Activated T-cell treated with anti-CD3 and anti-CD28 coated beads, Interleukin-2, amount 50 U/mL, for 72 hours (primary cell): Measurements from ENCODE around the gene PSMD6. TPM values are rescaled to one million over a fixed set of nuclear protein-coding genes. Genes with fewer than 3 reads are reported as not detected.

Source experiments
- ATAC-seq, 2 donors: fragments of 150-1000 bp; cut with Tn5 transposase; replicated peaks in 1 of 2; 2 replicates each; pipeline ENCODE4 v1.10.0; 2021; ENCODE audit warnings: moderate library complexity in 2 of 2, mild to moderate bottlenecking in 1 of 2
- DNase-seq, 2 donors: peaks; one replicate each; pipeline ENCODE4 v3.0.0; 2021 to 2022; ENCODE audit warnings: mixed read lengths in 1 of 2
- H3K27ac Mint-ChIP-seq: one replicate; pipeline ENCODE4 v1.8.0; 2022; ENCODE audit warnings: mild to moderate bottlenecking, moderate library complexity, mixed read lengths
- H3K27me3 Mint-ChIP-seq: one replicate; pipeline ENCODE4 v1.8.0; 2022; ENCODE audit warnings: low read depth, mixed read lengths
- H3K36me3 Mint-ChIP-seq, 2 donors: one replicate each; pipeline ENCODE4 v1.8.0; 2022; ENCODE audit warnings: mixed read lengths in 2 of 2, mild to moderate bottlenecking in 1 of 2; ENCODE audit not compliant: insufficient read depth in 2 of 2
- H3K4me1 Mint-ChIP-seq: one replicate; pipeline ENCODE4 v1.8.0; 2022; ENCODE audit warnings: low read depth, mixed read lengths
- H3K4me3 Mint-ChIP-seq, 2 donors: one replicate each; pipeline ENCODE4 v1.8.0; 2022; ENCODE audit warnings: mild to moderate bottlenecking in 2 of 2, mixed read lengths in 2 of 2, moderate library complexity in 2 of 2
- H3K9me3 Mint-ChIP-seq, 2 donors: one replicate each; pipeline ENCODE4 v1.8.0; 2022; ENCODE audit warnings: mixed read lengths in 2 of 2
- total RNA-seq, 2 donors: library from RNA; stranded (reverse); gene quantifications; one replicate each; pipeline ENCODE4 v1.2.3, GENCODE V29; 2022

The PSMD6 gene
- total RNA-seq, 2 donors from 2014 or later = 83.4 to 90.3 TPM

- DNase-seq = no peak
- peak; percentile 62 to 63 for ATAC-seq
- Mint-ChIP-seq H3K36me3 (peaks cover 10 to 25% of the 10 kb centered on the region in 2 donors), H3K27ac (peak overlapping the region; percentile 97), H3K9me3 (no peaks in the 10 kb centered on the region), H3K4me1 (peaks cover 93% of the 10 kb centered on the region), H3K4me3 (peak overlapping the region; percentile 81 to 96), H3K27me3 (no peaks in the 10 kb centered on the region)
These were observed 45.4 kb downstream of the PSMD6 start for GRCh38 chr3:63977893-63978292.

- no peak for DNase-seq
These were observed 46.5 kb downstream of the PSMD6 start for GRCh38 chr3:63976872-63977200.

DNA sequence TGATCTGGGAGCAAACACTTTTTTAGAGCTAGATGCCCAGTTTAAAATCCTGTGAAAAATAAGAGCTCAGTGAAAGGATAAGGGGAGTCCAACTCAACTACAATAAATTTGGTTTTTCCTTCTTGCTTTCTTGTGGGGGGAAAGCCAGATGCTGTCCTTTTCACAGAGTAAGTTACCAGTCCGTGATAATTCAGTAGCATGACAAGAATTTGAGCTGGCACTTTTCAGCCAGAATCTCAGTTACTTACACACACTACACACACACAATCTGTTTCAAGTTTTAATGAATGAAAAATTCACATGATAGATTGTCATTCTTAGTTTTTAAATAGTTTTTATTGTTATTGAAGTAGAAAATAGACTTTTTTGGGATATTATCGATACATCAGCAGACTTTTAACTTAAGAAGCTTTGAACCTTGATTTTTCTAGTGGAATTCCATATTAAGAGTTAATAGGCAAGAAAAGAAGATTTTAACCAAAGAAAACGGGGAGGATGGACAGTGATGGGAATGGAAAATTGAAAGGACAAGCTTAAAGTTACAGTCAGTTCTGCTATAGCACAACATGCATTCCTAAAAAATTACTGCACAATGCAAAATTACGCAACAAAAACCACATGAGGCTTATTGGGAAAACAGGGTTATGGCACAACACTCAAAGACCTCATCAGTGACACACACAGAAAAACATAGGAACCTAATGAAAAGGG is 47.0 kb downstream of the PSMD6 start:
- Mint-ChIP-seq H3K36me3 (peaks cover 7 to 22% of the 10 kb centered on the region in 2 donors), H3K9me3 (no peaks in the 10 kb centered on the region), H3K27ac (peak overlapping the region; percentile 53), H3K4me3 (peak overlapping the region; percentile 16 to 96), H3K4me1 (peaks cover 96% of the 10 kb centered on the region), H3K27me3 (no peaks in the 10 kb centered on the region)
- ATAC-seq (no peak), DNase-seq (no peak)

More at GRCh38 chr3:63976872-63977200, 46.5 kb downstream of the PSMD6 start:
- peak overlapping the region; percentile 16 to 96 for H3K4me3 Mint-ChIP-seq
- no peak for ATAC-seq
- peaks cover 93% of the 10 kb centered on the region for H3K4me1 Mint-ChIP-seq
- H3K27ac Mint-ChIP-seq = peak overlapping the region; percentile 53
- no peaks in the 10 kb centered on the region for H3K9me3 Mint-ChIP-seq
- peaks cover 7 to 22% of the 10 kb centered on the region in 2 donors for H3K36me3 Mint-ChIP-seq
- no peaks in the 10 kb centered on the region for H3K27me3 Mint-ChIP-seq

DNA sequence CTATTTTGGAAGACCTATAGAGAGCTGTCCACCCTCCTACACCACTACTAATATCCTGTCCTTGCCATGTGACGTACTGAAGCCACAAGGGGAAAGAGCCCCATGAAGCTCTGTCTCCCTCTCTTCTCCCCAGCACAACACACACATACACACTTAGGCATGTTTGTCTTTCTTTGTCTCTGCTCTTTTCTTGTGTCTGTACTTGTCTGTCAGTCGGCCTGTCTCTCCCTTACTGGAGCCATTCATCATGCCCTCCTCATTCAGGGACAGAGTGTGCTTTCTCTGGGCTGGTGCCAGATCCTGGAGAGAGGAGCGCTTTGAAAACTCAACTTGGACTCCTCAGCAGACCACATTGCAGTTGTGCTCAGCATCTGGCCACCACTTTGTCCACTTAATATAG is 47.6 kb downstream of the PSMD6 start:
- H3K27ac Mint-ChIP-seq = peak overlapping the region; percentile 53
- peaks cover 96% of the 10 kb centered on the region for H3K4me1 Mint-ChIP-seq
- no peak for DNase-seq
- peaks cover 7 to 19% of the 10 kb centered on the region in 2 donors for H3K36me3 Mint-ChIP-seq
- H3K4me3 Mint-ChIP-seq = peak overlapping the region in 1 of 2 donors; percentile 1
- no peaks in the 10 kb centered on the region for H3K9me3 Mint-ChIP-seq
- H3K27me3 Mint-ChIP-seq = no peaks in the 10 kb centered on the region
- ATAC-seq = no peak

DNA sequence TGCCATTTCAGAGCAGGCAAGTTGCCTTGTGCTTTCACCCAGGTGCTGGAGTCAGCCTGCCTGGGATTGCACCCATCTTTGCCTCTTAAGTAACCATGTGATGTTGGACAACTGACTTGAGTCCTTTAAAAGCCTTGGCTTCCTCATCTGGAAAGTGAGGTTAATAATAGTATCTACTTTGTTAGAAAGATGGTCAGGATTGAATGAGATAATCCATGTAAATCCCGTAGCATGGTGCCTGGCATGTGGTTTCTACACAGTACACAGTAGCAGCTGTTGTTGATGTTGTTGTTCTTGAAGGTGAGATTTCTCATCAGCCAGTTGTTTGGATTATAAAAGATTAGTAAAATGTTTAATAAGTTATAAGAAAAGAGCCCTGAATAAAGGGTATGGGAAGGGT is 48.8 kb downstream of the PSMD6 start:
- no peaks in the 10 kb centered on the region for H3K9me3 Mint-ChIP-seq
- peak overlapping the region in 1 of 2 donors; percentile 10 for H3K4me3 Mint-ChIP-seq
- H3K36me3 Mint-ChIP-seq = peaks cover 2 to 10% of the 10 kb centered on the region in 2 donors
- H3K27ac Mint-ChIP-seq = peak overlapping the region; percentile 85
- no peak for DNase-seq
- no peak for ATAC-seq
- H3K4me1 Mint-ChIP-seq = peaks cover 96% of the 10 kb centered on the region
- no peaks in the 10 kb centered on the region for H3K27me3 Mint-ChIP-seq

GRCh38 chr3:63973406-63973805 is 49.9 kb downstream of the PSMD6 start:
- Mint-ChIP-seq H3K4me3 (peak overlapping the region in 1 of 2 donors; percentile 84), H3K27ac (peak overlapping the region; percentile 93), H3K27me3 (no peaks in the 10 kb centered on the region), H3K9me3 (no peaks in the 10 kb centered on the region), H3K36me3 (peaks cover 2 to 12% of the 10 kb centered on the region in 2 donors), H3K4me1 (peaks cover 96% of the 10 kb centered on the region)
- ATAC-seq (no peak), DNase-seq (no peak)

DNA sequence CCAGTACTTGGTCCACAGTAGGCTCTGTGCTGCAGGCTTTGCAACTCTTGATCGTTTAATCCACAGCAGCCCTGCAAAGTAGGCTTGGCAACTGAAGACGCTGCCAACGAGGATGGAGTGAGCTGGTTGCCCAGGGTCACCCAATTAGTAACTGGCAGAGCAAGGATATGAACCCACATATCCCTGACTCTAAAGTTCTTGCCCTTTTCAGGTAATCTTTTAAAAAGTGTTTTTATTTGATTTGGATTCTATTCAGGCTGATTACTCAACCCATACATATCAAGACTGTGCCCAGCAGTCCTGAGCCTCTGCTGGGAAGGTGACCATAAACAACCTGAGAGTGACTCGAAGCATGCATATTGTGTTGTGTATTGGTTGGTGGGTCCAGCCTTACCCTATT is 50.3 kb downstream of the PSMD6 start:
- Mint-ChIP-seq H3K9me3 (no peaks in the 10 kb centered on the region), H3K27me3 (no peaks in the 10 kb centered on the region), H3K4me1 (peaks cover 96% of the 10 kb centered on the region), H3K4me3 (peak overlapping the region in 1 of 2 donors; percentile 84), H3K36me3 (peaks cover 2 to 15% of the 10 kb centered on the region in 2 donors), H3K27ac (peak overlapping the region; percentile 93)
- no peak for DNase-seq
- no peak for ATAC-seq

DNA sequence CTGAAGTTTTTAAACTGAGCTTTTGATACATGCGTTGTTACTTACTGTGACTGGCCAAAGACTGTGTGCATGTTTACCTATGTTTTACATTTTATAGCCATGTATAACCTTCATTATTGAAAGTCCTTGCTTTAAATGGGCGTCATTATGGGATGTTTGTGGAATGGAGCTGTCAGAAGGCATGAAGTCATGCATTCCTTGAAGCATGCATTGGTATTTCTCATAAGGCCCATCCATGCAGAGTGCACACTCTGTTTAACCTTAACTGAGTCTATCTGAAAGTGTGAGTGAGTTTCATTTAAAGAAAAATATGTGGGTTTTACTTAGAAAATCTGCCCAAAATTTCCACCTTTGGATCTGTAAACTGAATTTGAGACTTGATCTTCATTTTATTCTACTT is 51.1 kb downstream of the PSMD6 start:
- Mint-ChIP-seq H3K9me3 (no peaks in the 10 kb centered on the region), H3K4me1 (peaks cover 96% of the 10 kb centered on the region), H3K4me3 (peak overlapping the region; percentile 33 to 84), H3K36me3 (peaks cover 2 to 15% of the 10 kb centered on the region in 2 donors), H3K27me3 (no peaks in the 10 kb centered on the region), H3K27ac (peak overlapping the region; percentile 93)
- DNase-seq = no peak
- peak in 1 of 2 donors; percentile 18 for ATAC-seq

- ATAC-seq (no peak), DNase-seq (no peak)
- H3K27me3 Mint-ChIP-seq = no peaks in the 10 kb centered on the region
- H3K4me3 Mint-ChIP-seq = peak overlapping the region; percentile 93 to 98
- no peaks in the 10 kb centered on the region for H3K9me3 Mint-ChIP-seq
- peaks cover 96% of the 10 kb centered on the region for H3K4me1 Mint-ChIP-seq
- H3K27ac Mint-ChIP-seq = peak overlapping the region; percentile 96
- peaks cover 2 to 15% of the 10 kb centered on the region in 2 donors for H3K36me3 Mint-ChIP-seq
These were observed 52.4 kb downstream of the PSMD6 start for GRCh38 chr3:63970631-63971475.

DNA sequence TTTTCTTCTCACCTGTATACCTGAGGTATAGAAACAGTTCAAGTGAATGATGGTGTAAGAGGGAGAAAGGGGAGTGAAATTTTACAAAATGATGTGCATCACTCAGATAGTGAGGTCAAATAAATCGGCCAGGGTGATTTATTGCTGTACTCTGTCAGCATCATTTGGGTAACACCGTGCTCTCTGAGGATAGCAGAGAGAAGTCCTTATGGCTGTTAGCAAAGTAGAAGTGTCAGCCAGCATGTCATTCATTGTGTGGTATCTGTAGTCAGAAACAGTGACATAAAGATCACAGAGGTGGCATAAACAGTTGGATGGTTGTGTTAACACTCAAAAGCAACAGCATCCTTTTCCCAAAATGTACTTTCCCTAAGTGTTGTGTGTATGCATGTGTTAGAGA is 53.4 kb downstream of the PSMD6 start:
- H3K4me1 Mint-ChIP-seq = peaks cover 96% of the 10 kb centered on the region
- H3K27me3 Mint-ChIP-seq = no peaks in the 10 kb centered on the region
- H3K9me3 Mint-ChIP-seq = no peaks in the 10 kb centered on the region
- peaks cover 2 to 15% of the 10 kb centered on the region in 2 donors for H3K36me3 Mint-ChIP-seq
- peak; percentile 41 to 72 for ATAC-seq
- H3K27ac Mint-ChIP-seq = peak overlapping the region; percentile 96
- H3K4me3 Mint-ChIP-seq = peak overlapping the region; percentile 93 to 98
- DNase-seq = peak in 1 of 2 donors; percentile 27

DNA sequence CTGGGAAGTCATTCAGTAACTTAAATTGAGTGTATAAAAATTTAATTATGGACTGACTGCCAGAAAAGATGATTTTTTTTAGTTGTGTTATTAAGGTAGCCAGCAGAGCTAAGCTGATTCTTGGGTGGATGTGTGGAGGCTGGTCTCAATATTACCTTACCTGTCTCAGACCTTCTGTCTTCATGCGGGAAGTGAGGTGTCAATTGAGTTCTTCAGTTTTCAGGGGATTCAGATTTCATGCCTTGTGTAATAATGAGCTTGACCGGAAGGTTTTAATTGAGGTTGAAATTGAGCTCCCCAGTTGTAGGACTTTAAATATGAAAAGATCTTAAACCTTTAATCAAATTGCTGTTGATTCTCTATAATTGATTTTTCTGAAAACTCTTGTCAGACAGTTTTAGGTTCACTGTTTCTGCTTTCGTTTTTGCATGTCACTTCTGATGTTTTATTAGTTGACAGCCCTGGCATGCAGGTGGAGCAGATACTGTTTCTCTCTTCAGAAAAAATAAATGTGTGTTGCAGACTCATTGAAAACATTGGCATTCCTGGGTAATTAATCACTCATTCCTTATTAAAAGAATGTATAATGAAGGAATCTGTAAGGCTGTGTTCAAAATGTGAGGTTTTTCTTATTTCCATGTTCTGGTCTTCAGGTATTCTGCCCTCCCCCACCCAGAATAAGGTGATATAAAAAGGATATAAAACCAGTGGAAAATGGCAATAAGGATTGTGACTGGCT is 54.5 kb downstream of the PSMD6 start:
- H3K9me3 Mint-ChIP-seq = no peaks in the 10 kb centered on the region
- H3K4me3 Mint-ChIP-seq = peak overlapping the region; percentile 93 to 98
- no peaks in the 10 kb centered on the region for H3K27me3 Mint-ChIP-seq
- H3K27ac Mint-ChIP-seq = peak overlapping the region; percentile 96
- H3K4me1 Mint-ChIP-seq = peaks cover 95% of the 10 kb centered on the region
- DNase-seq (no peak), ATAC-seq (peak; percentile 26 to 40)
- peaks cover 2 to 15% of the 10 kb centered on the region in 2 donors for H3K36me3 Mint-ChIP-seq

DNA sequence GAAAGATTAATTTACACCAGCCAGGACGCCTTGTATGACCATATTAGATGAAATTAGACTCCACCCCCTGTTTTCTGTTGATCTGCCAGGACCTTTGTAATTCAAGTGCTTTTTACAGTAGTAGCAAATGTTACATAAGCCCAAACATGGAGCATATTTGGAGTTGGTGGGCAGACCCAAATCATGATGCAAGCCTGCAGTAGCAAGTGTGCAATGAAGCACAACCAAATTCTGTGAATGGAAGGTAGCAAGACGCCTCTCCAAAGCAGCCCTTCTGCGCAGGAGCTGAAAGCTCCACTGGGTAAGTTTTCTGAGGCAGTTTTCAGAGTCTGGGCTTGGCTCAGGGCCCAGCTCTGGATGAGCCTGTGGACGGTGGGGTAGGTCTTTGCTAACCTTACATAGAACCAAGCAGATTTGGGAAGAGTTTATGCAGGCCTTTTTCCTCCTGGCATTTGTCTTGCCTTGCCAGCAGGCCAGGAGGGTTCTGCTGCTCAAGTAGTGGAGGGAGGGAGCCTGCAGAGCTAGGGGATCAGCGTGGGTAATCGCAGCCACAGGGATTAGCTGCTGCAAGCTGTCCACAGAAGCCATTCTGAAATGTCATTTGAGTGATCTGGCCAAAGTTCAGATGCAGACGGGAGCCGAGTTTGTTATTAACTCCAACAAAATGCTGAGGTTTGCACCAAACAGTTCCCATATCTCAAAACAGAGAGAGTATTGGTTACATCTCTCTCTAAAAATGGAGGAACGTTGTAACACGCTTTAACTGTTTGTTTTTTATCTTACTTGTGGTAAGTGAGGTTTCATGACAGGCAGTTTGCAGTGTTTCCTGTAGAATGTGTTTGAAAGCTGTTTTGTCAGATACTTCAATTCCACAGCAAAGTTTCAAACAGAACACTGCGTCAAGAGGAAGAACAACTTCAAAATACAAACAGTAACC is 55.4 kb downstream of the PSMD6 start:
- peak overlapping the region; percentile 93 to 98 for H3K4me3 Mint-ChIP-seq
- DNase-seq (peak; percentile 23 to 33), ATAC-seq (peak; percentile 53 to 70)
- peak overlapping the region; percentile 96 for H3K27ac Mint-ChIP-seq
- no peaks in the 10 kb centered on the region for H3K9me3 Mint-ChIP-seq
- peaks cover 0 to 9% of the 10 kb centered on the region in 2 donors for H3K36me3 Mint-ChIP-seq
- H3K27me3 Mint-ChIP-seq = no peaks in the 10 kb centered on the region
- peaks cover 94% of the 10 kb centered on the region for H3K4me1 Mint-ChIP-seq
